Fibroblast of skin of scalp (primary cell): ENCODE measurements around the gene LAMA2.
"Not testable (repeated sequence)": the region's sequence is repeated elsewhere in the genome, so short reads cannot be mapped to it uniquely, and the experiment has no call there.

Experiments used
- DNase-seq: peaks from one replicate; pipeline ENCODE4 v3.0.0-alpha.2; 2013

Gene LAMA2

DNA sequence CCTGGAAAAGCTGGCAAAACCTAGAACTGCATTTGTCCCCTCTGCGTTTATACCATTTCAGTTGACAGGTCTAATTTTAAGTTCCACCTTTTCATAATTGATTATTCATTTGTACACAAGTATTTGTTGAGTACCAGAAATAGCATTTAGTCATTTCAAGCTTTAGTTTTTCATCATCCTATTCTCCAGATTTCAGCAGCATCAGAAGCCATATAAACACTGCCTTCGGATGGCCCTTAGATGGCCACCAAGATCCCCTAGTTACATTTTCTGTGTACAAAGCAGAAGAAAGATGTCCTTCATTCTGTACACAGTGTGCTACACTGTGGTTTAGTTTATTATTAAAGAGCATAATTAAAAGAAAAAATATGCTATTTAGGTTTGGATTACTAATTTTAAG, 131.4 kb downstream of the LAMA2 start:
- DNase-seq, result no peak

DNA sequence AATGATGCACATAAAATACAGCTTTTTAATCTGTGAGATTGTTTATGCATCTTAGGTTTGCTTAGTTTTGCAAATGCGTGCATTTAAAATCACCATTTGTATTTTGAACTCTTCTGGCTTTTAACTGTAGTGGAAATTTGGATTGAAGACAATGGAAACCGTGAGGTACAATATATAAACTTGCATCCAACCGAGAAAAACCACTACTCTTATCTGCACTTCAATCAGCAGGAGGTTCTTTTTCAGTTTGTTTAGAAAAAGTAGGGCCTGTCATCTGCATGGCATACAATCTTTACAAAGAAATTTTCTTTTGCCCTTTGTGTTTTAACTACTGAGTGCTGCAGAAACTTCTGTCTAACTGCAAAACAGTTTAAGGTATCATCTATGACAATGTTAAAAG, 132.8 kb downstream of the LAMA2 start:
- DNase-seq, result no peak

DNA sequence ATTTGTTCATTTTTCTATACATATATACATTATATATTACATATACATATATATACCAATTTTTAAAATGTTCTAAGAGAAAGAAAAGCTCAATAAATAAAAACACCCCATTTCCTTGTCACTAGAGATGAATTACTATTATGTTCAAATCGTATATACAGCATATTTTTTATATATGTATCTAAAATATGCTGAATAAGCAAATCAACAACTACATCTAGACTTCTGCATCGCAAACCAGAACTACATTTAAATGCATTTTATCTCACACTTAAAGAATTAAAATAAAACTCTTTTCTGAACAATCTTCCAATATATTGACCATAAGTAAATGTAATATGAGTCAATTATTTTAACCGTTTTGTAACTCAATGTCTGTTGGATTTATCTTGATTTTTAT, 133.9 kb downstream of the LAMA2 start:
- no peak for DNase-seq

DNA sequence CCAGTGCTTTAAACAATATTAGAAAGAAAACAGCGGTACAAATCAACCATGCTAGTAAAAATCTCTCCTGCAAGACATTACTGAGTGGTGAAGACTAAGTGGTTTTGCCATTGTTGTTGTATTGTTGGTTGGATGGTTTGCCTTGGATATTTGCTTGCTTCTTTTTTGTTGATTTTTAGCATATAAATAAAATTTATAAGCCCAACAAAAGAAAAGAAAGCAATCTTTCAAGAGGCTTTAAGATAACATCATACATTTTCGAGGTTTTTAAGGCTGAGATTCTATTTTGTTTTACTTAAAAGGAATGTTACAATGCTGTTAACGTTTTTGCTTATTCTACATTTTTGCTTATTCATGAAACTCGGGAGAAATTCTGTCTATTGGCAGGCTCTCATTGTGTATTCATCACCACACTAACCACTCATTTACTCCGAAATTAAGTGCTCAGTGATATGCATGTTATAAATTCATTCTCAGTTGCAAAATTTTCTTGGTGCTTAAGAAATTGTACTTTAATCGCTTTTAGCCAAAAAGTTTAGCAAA, 139.1 kb downstream of the LAMA2 start:
- DNase-seq, result peak; percentile 1

DNA sequence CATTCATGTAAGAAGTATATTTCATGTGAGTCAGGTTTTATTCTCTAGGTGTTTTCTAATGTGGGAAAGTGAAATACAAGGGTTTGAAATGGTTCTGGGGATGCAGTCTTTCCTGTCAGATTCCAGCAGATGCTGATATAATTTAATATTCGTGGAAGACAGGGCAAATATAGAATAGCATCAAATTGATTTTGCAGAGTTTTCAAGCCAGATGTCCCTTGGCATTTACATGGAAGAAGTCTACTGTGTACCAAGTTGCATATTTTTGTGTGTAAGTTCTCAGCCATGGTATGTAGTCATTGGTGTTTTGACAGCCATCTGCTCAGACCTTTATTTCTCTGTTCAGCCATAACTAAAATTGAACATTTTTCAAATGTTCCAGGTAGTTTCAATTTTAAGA, 143.7 kb downstream of the LAMA2 start:
- DNase-seq, result no peak

DNA sequence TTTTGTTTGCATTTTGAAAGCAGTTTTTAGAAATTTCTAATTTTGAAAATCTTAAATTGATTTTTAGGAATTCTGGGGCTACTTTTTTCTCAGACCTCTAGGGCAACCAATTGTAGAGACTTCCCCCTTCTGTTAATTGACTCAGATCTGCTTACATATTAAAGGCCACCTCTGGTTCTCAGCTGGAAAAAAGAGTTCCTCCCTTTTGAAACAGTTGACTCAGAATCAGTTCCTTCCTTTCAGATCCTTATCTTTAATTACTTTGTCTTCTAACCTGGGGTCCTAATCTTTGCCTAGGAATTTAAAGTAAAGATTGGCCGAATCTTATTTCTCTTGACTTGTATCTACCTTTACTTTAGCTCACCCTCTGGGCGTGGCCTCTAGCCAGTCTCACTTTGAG, 146.8 kb downstream of the LAMA2 start:
- no peak for DNase-seq

DNA sequence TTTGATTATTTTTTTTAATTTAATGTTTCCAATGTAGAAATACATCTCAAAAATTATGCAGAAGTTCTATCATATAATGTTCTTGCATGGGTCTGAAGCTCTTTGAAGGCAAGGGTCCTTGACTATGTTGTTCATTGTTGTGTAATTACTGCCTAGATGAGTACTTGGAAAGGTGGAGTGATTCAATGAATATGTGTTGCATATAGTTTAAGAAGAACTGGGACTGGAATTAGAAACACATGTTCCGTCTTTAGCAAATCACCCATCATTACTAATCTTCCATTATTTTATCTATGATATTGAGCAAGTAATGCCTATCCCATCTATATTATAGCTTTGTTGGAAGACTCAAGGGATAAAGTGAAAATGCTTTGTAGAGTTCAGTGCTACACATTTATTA, 147.3 kb downstream of the LAMA2 start:
- no peak for DNase-seq

DNA sequence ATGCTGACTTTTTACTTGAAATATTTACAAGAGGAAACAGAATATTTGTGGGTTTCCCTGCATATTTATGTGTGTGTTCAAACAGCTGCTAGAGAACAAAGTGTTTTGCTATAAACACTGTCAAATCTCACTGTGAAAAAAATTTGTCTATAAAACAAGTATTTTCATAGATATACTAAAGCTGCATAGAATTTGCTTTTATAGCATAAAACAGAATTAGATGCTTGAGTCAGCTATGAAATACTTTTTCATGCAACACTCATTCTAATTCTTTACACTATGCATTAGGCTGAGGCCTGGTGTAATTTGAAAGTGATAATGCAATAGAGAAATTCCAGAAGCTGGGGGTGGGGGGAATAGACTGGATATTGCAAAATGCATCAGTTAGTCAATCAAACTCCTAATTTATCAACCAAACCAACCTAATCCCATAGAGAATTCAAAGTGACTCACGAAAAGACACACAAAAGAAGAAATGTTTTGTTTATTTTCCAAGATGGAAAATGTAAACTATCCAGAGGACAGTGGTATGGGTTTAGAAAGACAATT, 148.2 kb downstream of the LAMA2 start:
- DNase-seq, result peak; percentile 72

DNA sequence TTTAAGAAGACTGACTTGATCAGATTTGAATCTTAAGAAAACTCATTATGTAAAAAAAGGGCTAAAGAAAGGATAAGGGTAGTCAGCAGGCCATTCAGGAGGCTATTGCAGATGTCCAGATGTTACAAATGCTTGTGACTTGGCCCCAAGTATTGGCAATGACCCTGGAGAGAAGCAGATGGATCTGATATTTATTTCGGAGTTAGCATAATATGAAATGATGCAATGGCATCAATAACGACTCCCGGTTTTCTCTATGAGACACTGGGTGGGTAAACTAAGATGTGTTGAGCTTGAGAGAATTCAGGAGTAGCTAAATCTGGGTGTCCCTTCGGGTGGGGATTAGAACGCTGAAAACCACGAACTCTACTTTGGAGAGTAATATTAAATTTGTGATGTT, 149.7 kb downstream of the LAMA2 start:
- no peak for DNase-seq

DNA sequence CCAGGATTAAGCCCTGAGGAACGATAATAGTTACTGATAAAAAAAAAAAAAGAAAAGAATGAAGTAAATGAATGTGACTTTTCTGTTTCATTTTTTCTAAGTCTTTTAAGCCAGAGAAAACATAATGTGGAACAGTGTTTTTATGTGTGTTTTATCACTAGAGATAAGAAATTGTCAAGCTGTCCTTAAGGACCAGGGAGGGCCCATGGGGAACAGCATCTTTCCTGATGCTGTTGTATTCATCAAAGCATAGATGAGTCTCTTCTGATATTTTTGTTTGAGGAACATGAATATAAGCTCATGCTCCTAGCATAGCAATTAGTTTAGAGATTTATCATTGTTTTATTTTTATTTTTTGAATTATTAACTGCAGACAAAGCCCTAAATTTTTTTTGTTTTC, 150.2 kb downstream of the LAMA2 start:
- no peak for DNase-seq

DNA sequence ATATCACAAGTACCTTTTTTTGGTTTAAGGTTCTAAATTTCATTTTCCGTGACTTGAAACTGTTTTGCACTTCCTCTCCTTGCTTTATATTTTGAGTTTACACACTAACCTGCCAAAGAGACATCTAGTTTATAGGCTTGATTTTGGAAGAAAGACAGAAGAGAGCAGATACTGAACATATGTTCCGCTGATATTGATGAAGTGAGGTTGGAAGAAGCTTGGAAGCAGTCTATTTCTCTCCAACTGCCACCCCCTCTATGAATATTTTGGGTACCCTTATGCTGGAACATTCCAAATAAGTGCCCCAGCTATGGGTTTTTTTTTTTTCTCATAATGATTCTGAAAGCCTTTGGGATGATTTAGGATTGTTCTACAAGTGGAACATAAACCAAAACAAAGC, 150.6 kb downstream of the LAMA2 start:
- no peak for DNase-seq

DNA sequence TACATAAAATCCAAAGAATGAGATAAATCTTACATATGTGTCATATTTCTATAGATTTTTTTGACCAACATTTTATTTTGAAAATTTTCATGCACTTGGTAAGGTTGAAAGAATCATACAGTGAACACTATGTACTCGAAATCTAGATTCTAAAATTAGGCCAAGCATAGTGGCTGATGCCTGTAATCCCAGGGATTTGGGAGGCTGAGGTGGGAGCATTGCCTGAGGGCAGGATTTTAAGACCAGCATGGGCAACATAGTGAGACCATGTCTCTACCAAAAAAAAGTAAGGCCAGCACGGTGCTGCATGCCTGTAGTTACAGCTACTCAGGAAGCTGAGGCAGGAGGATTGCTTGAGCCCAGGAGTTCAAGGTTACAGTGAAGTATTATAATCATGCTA, 158.6 kb downstream of the LAMA2 start:
- no peak for DNase-seq

DNA sequence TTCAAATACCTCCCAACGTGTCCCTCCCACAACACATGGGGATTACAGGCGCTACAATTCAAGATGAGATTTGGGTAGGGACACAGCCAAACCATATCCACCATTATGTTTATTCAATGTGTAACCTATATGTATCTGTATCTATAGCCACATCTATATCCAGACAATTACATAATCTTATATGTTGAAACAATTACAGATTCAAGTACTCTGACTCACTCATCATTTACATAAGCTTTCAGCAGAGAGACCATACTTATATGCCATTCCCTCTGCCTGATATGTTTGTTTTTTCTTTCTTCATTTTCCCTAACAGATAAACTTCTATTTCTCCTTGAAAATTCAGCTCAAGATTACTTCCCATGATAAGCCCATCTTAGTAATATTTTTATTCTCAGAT, 163.6 kb downstream of the LAMA2 start:
- no peak for DNase-seq

DNA sequence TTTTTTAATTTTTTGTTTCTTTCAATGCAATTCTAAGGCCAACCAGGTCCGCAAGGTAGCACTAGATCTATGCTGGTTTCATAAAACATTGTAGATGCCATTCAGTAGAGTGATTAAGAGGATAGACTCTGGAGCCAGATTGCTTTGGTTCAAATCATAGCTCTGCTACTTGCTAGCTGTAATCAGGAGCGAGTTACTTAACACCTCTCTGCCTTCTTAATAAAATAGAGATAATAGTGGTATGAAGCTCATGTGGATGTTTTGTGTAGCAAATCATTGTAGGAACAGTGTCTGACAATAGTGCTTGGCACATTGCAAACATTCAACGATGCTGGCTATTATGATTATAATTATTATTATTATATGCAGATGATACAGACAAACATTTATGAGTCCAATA, 164.9 kb downstream of the LAMA2 start:
- DNase-seq, result no peak

DNA sequence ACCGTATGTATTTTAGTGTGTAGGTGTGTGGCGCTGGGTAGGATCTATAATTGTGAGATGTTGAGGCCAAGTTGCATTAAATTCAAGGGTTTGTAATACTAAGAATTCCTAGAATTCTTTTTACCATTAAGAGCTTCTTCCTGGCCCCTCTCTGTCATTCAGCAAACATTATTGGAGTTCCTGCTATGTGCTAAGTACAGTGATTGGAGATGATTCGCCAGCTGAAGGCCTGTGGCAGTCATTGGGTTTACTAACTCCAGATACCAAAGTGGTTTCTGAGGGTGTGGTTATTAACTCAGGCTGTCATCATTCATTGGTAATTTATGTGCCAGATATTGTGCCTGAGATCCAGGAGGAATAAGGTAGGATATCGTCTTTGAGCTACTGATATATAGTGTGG, 167.1 kb downstream of the LAMA2 start:
- peak; percentile 73 for DNase-seq

DNA sequence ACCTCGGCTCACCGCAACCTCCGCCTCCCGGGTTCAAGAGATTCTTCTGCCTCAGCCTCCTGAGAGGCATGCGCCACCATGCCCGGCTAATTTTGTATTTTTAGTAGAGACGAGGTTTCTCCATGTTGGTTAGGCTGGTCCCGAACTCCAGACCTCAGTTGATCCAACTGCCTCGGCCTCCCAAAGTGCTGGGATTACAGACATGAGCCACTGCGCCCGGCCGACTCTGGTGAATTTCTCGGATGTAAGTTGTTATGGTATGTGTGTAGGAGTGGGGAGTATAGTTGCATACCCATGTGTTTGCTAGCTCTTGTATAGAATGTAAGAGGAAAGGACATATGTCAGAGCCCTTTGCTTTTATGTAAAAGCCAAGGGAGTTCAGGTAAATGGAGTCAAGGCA, 170.2 kb downstream of the LAMA2 start:
- not testable (repeated sequence) for DNase-seq

DNA sequence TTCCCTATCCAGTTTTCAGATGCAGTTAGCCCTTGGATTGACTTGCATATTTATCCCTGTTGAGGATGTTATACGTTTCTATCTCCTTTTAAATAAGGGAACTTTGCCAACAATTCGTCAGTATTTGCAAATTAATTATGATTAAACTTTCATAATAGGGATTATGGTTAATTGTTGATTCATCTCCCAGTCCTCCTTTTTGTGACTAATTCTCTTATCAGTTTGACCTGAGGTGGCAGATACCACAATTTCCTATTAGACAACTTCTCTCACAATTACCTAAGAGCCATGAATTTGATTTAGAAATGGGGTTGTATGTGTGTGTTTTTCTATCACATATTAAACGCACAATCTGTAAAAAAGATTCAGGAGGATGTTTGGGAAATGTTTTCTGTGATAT, 172.9 kb downstream of the LAMA2 start:
- no peak for DNase-seq

DNA sequence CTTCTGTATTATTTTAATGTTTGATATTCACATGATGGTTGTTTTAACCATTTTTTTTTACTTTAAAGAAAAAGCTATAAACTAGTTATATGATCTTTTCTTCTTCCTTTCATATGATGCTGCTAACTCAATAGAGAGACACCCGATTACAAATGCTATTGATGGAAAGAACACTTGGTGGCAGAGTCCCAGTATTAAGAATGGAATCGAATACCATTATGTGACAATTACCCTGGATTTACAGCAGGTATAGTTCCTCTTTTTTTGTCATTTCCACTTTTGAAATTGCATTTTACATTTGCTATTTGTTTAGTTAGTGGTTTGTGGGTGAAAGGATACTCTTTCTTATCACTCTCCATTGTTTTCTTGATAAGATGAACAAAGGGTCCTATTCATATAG, 176.7 kb downstream of the LAMA2 start:
- no peak for DNase-seq

DNA sequence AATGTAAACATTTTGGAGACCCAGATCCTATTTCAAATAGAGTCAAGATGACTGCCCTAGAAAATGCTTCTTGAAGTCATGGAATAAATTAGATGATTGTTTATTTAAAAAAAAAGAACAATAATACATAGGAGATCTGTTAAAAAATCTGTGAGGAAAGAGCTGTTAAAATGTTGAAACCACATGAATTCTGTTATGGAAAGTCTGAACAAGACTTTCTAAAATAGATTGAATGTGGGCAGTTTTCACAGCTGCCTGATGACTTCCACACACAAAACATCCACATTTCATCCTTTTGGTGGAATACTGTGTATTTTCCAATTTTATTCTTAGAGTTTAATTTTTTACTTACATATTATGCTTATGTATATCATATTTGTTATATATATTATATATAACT, 186.1 kb downstream of the LAMA2 start:
- peak; percentile 5 for DNase-seq

DNA sequence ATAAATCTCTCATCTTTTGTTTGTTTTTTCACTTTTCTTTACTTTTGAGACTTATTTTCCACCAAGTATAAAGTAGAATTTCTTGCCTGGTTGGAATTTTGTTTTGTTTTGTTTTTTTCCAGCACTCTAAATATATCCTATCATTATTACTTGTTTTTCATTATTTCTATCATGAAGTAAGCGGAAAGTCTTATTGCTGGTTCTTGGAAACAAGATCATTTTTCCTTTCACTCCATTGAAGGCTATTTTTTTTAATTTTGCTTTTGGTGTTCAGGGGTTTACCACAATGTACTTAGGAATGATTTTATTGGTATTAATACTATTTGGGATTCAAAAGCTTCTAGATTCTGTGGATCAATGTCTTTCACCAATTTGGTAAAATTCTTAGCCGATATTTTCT, 190.1 kb downstream of the LAMA2 start:
- no peak for DNase-seq

DNA sequence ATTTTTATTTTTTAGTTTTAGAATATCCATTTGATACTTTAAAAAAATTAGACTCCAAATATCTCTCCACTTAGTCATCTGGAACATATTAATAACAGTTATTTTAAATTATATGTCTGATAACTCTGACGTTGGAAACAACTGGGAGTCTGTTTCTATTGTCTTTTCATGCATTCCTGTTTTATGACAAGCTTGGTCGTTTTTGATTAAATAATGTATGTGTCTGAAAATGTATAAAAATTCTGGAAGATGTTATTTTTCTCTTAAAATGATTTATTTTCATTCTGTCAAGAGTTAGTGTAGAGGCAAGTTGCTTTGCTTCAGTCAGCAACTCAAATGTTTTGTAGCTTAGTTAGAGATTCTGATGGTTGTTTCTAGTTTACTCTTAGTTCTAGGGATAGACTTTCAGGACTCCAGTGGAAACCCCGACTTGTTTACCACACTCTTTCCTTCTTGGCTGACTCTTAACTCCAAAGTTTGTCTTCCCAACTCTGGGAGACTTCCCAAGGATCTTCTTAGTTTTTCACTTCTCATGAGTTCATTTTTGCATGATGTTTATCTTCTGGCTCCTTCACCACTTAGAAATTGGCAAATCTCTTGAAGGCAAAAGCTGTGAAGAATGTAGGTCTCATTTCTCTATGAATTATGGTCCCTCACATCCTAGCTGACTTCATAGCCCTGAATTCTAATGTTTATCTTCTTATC, 190.9 kb downstream of the LAMA2 start:
- DNase-seq, result peak; percentile 51

DNA sequence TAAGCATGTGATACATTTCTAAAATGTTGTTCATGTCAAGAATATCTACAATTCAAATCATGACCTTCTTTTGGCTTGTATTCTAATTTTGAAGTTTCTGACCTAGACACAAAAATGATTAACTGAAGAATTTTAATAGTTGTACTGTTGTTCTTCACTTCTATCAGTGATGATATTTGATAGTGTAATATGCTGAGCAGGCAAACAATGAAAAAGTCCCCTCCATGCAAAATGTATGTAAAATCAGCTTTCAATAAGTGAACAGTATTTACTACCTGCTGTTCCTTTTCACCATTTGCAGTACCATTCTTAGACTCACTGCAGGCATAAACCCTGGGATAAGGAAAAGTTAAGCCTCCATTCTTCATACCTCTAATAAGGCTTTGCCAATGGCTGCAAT, 201.5 kb downstream of the LAMA2 start:
- DNase-seq, result no peak

DNA sequence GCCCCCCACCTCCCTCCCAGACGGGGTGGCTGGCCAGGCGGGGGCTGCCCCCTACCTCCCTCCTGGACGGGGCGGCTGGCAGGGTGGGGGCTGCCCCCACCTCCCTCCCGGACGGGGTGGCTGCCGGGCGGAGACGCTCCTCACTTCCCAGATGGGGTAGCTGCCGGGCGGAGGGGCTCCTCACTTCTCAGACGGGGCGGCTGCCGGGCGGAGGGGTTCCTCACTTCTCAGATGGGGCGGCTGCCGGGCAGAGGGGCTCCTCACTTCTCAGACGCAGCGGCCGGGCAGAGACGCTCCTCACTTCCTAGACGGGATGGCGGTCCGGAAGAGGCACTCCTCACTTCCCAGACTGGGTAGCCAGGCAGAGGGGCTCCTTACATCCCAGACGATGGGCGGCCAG, 205.5 kb downstream of the LAMA2 start:
- DNase-seq, result not testable (repeated sequence)

DNA sequence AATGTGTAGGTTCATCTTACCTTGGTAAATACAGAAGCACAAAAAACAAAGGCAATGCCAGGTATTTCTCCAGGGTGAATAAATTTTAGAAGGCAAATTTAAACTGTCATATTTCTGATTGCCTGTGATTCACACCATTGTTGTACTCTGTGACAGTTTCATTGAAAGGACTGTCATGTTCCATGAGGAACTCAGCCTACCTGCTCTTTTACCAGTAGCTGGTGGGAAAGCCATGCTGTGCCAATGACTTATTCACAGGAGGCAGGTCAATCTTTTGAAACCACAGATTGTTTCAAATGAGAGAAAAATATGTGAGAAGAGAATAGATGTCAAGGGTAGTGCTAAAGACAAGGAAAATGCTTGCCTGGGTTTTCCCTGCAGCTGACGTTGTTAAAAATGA, 206.4 kb downstream of the LAMA2 start:
- DNase-seq, result no peak

DNA sequence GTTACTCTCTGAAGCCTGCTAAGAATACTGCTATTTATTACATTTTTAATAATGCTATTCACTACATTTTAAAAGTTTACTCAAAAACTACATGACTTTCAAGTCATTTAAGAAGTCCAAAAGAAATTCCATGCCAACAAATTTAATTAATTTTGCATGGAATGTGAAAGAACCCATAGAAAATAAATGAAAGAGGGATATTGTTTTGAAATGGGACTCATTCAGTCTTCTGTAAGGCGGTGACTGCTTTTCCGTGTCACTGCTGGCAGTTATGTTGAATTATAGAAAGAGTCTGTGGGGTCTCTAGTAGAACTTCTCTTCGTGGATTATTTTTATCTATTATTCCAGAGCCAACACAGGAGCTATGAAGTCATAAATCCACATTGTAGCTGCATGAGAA, 211.2 kb downstream of the LAMA2 start:
- no peak for DNase-seq
